Gastroesophageal sphincter (tissue), 4 donors: ENCODE results near the gene LANCL1. TPM values are rescaled to one million over a fixed set of nuclear protein-coding genes. Genes with fewer than 3 reads are reported as not detected.

Experiments
- ATAC-seq: fragments of 150-250 bp; one replicate; pipeline ENCODE4 v1.9.1; 2016; ENCODE audit warnings: mild to moderate bottlenecking, moderate library complexity
- H3K27ac ChIP-seq, 4 donors: fragments of 200-600 bp; sonication (generic) in 3 of 4; 1 replicate in 3 of 4; 2 replicates in 1 of 4; pipeline ENCODE4 v1.5.1; 2016 to 2019
- H3K27me3 ChIP-seq: fragments of 200-600 bp; sonication (generic); one replicate; pipeline ENCODE4 v1.5.1; 2019
- H3K36me3 ChIP-seq, 2 donors: fragments of 200-600 bp; sonication (generic); one replicate each; pipeline ENCODE4 v1.5.1; 2019; ENCODE audit warnings: control low read depth in 1 of 2
- H3K4me1 ChIP-seq, 3 donors: fragments of 200-600 bp; sonication (generic); 1 replicate in 2 of 3; 2 replicates in 1 of 3; pipeline ENCODE4 v1.5.1; 2016 to 2019; ENCODE audit warnings: control low read depth in 2 of 3
- H3K4me3 ChIP-seq, 2 donors: fragments of 200-600 bp; sonication (generic); one replicate each; pipeline ENCODE4 v1.5.1; 2019; ENCODE audit warnings: mild to moderate bottlenecking in 1 of 2, moderate library complexity in 1 of 2
- H3K9me3 ChIP-seq, 3 donors: fragments of 200-600 bp; sonication (generic); one replicate each; pipeline ENCODE4 v1.5.1; 2017 to 2019; ENCODE audit warnings: control low read depth in 2 of 3
- CTCF ChIP-seq, 4 experiments: fragments of 200-600 bp in 2 of 4; fragments of 450-650 bp in 2 of 4; sonication (generic) in 1 of 4; IDR thresholded peaks; one replicate each; pipeline ENCODE4 v1.5.1; 2017 to 2019; ENCODE audit warnings: antibody characterized with exemption in 4 of 4, mild to moderate bottlenecking in 2 of 4, moderate library complexity in 2 of 4
- EP300 ChIP-seq: sonication (generic); formaldehyde crosslinking; IDR thresholded peaks from one replicate; pipeline ENCODE4 v1.6.1; 2017; ENCODE audit warnings: antibody characterized with exemption, mild to moderate bottlenecking
- POLR2A ChIP-seq, 2 donors: fragments of 450-650 bp; IDR thresholded peaks; one replicate each; pipeline ENCODE4 v1.6.1; 2017; ENCODE audit warnings: antibody characterized with exemption in 2 of 2, mild to moderate bottlenecking in 2 of 2, moderate library complexity in 1 of 2
- POLR2AphosphoS5 ChIP-seq: sonication (generic); formaldehyde crosslinking; IDR thresholded peaks from one replicate; pipeline ENCODE4 v1.6.1; 2017; ENCODE audit warnings: antibody characterized with exemption
- WGBS, 2 donors: methylation state at CpG; one replicate each; pipeline ENCODE4 v1.1.5; 2018; ENCODE audit warnings: low coverage in 1 of 2; 5-methylcytosine and 5-hydroxymethylcytosine counted together
- total RNA-seq, 4 donors: library from RNA; depleted of rRNA; stranded (reverse); fragments of >200 nt; gene quantifications; one replicate each; pipeline ENCODE4 v1.1.0, GENCODE V29; 2016

Gene LANCL1
- total RNA-seq, 4 donors from 2014 or later: 33.0 to 44.4 (median 34.8) TPM

GRCh38 chr2:210389856-210390255, 86.7 kb downstream of the LANCL1 start:
- no peaks in the 10 kb centered on the region for H3K36me3 ChIP-seq
- ATAC-seq: no peak
- WGBS, 2 donors: 78 to 85% methylated on average over 3 of the region's 3 CpGs
- H3K27me3 ChIP-seq: no peaks in the 10 kb centered on the region
- TF ChIP-seq EP300 (no peak), CTCF (IDR thresholded peaks at IDR 0.05) (no peak), POLR2A (IDR thresholded peaks at IDR 0.05) (no peak), POLR2AphosphoS5 (no peak)
- no peaks in the 10 kb centered on the region for H3K4me1 ChIP-seq
- no peaks in the 10 kb centered on the region for H3K9me3 ChIP-seq
- no peak overlapping the region for H3K4me3 ChIP-seq
- H3K27ac ChIP-seq: no peak overlapping the region

- no peak for ATAC-seq
- H3K27ac ChIP-seq: no peak overlapping the region
- no peak overlapping the region for H3K4me3 ChIP-seq
- H3K4me1 ChIP-seq: no peaks in the 10 kb centered on the region
- no peaks in the 10 kb centered on the region for H3K36me3 ChIP-seq
- no peaks in the 10 kb centered on the region for H3K27me3 ChIP-seq
- TF ChIP-seq POLR2A (IDR thresholded peaks at IDR 0.05) (no peak), POLR2AphosphoS5 (no peak), EP300 (no peak), CTCF (IDR thresholded peaks at IDR 0.05) (no peak)
- no peaks in the 10 kb centered on the region for H3K9me3 ChIP-seq
These were observed 88.4 kb downstream of the LANCL1 start for GRCh38 chr2:210388148-210388547.

GRCh38 chr2:210387074-210387473, 89.5 kb downstream of the LANCL1 start:
- no peaks in the 10 kb centered on the region for H3K27me3 ChIP-seq
- ATAC-seq: no peak
- no peaks in the 10 kb centered on the region for H3K4me1 ChIP-seq
- H3K36me3 ChIP-seq: no peaks in the 10 kb centered on the region
- no peak for TF ChIP-seq CTCF (IDR thresholded peaks at IDR 0.05)
- TF ChIP-seq POLR2AphosphoS5: no peak
- TF ChIP-seq POLR2A (IDR thresholded peaks at IDR 0.05): no peak
- no peak for TF ChIP-seq EP300
- no peak overlapping the region for H3K4me3 ChIP-seq
- H3K27ac ChIP-seq: no peak overlapping the region
- no peaks in the 10 kb centered on the region for H3K9me3 ChIP-seq
- 19 to 29% methylated on average over 1 of the region's 1 CpG for WGBS, 2 donors

Other genes with a start within 250 kb of the LANCL1 start
- gene MYL1, start 161.6 kb downstream of the LANCL1 start, total RNA-seq: not detected
- 1 to 10 TPM; 1.5 to 2.4 (median 1.8) TPM for gene CPS1, start 79.8 kb upstream of the LANCL1 start, total RNA-seq